ENCODE results near the gene DYNC1H1.

DYNC1H1 gene

GRCh38 chr14:101957406-101958234, 6.8 kb upstream of the DYNC1H1 start:
- H3K36me3 ChIP-seq (ENCODE audit: control insufficient read depth, insufficient read depth, low read length) = no peaks in the 10 kb centered on the region
- TF ChIP-seq CTCF (IDR thresholded peaks at IDR 0.05; ENCODE audit: insufficient read depth, low read length, poor library complexity, severe bottlenecking) = no peak
- H3K4me3 ChIP-seq (replicated peaks; ENCODE audit: low read depth, low read length) = no peak overlapping the region
- DNase-seq (ENCODE audit: extremely low read depth, insufficient read length) = no peak
- no peaks in the 10 kb centered on the region for H3K27me3 ChIP-seq (replicated peaks; ENCODE audit: control insufficient read depth, insufficient read depth, low read length)

- Histone ChIP-seq H3K27me3 (replicated peaks; ENCODE audit: control insufficient read depth, insufficient read depth, low read length) (no peaks in the 10 kb centered on the region), H3K36me3 (ENCODE audit: control insufficient read depth, insufficient read depth, low read length) (no peaks in the 10 kb centered on the region), H3K4me3 (replicated peaks; ENCODE audit: low read depth, low read length) (no peak overlapping the region)
- TF ChIP-seq CTCF (IDR thresholded peaks at IDR 0.05; ENCODE audit: insufficient read depth, low read length, poor library complexity, severe bottlenecking) = no peak
- no peak for DNase-seq (ENCODE audit: extremely low read depth, insufficient read length)
Observed at GRCh38 chr14:101958418-101959180, 5.8 kb upstream of the DYNC1H1 start.

GRCh38 chr14:101959277-101959676, 5.1 kb upstream of the DYNC1H1 start:
- Histone ChIP-seq H3K4me3 (replicated peaks; ENCODE audit: low read depth, low read length) (no peak overlapping the region), H3K36me3 (ENCODE audit: control insufficient read depth, insufficient read depth, low read length) (no peaks in the 10 kb centered on the region)
- no peak for TF ChIP-seq CTCF (IDR thresholded peaks at IDR 0.05; ENCODE audit: insufficient read depth, low read length, poor library complexity, severe bottlenecking)

GRCh38 chr14:101960225-101960624, 4.1 kb upstream of the DYNC1H1 start:
- Histone ChIP-seq H3K27me3 (replicated peaks; ENCODE audit: control insufficient read depth, insufficient read depth, low read length) (no peaks in the 10 kb centered on the region), H3K4me3 (replicated peaks; ENCODE audit: low read depth, low read length) (no peak overlapping the region), H3K36me3 (ENCODE audit: control insufficient read depth, insufficient read depth, low read length) (no peaks in the 10 kb centered on the region)
- TF ChIP-seq CTCF (IDR thresholded peaks at IDR 0.05; ENCODE audit: insufficient read depth, low read length, poor library complexity, severe bottlenecking) = peak; percentile 43
- no peak for DNase-seq (ENCODE audit: extremely low read depth, insufficient read length)

More at GRCh38 chr14:101959277-101959676, 5.1 kb upstream of the DYNC1H1 start:
- no peak for DNase-seq (ENCODE audit: extremely low read depth, insufficient read length)
- no peaks in the 10 kb centered on the region for H3K27me3 ChIP-seq (replicated peaks; ENCODE audit: control insufficient read depth, insufficient read depth, low read length)

- Histone ChIP-seq H3K4me3 (replicated peaks; ENCODE audit: low read depth, low read length) (no peak overlapping the region), H3K27me3 (replicated peaks; ENCODE audit: control insufficient read depth, insufficient read depth, low read length) (no peaks in the 10 kb centered on the region), H3K36me3 (ENCODE audit: control insufficient read depth, insufficient read depth, low read length) (no peaks in the 10 kb centered on the region)
- peak; percentile 98 for TF ChIP-seq CTCF (IDR thresholded peaks at IDR 0.05; ENCODE audit: insufficient read depth, low read length, poor library complexity, severe bottlenecking)
- DNase-seq (ENCODE audit: extremely low read depth, insufficient read length) = peak; percentile 52
Observed at GRCh38 chr14:101961011-101961721, 3.2 kb upstream of the DYNC1H1 start.

All from GM06990 (cell line).